NCI-H2107 (cell line): ENCODE results near the gene CACNA1I.

Source experiments
- DNase-seq: peaks from one replicate; lab custom pipeline; 2025; lab: John Stamatoyannopoulos, UW

The CACNA1I gene

GRCh38 chr22:39649500-39650089 is 79.0 kb downstream of the CACNA1I start:
- no peak for DNase-seq

GRCh38 chr22:39651053-39651996 is 80.8 kb downstream of the CACNA1I start:
- no peak for DNase-seq

- DNase-seq: no peak
These were observed 82.6 kb downstream of the CACNA1I start for GRCh38 chr22:39652990-39653786.

GRCh38 chr22:39653787-39654077 is 83.2 kb downstream of the CACNA1I start:
- no peak for DNase-seq

GRCh38 chr22:39654131-39654926 is 83.8 kb downstream of the CACNA1I start:
- DNase-seq: no peak

- no peak for DNase-seq
These were observed 84.5 kb downstream of the CACNA1I start for GRCh38 chr22:39655004-39655579.

GRCh38 chr22:39655831-39656230 is 85.3 kb downstream of the CACNA1I start:
- DNase-seq: no peak

- DNase-seq: no peak
These were observed 86.2 kb downstream of the CACNA1I start for GRCh38 chr22:39656495-39657490.

- no peak for DNase-seq
These were observed 87.8 kb downstream of the CACNA1I start for GRCh38 chr22:39658367-39658766.

- no peak for DNase-seq
These were observed 88.4 kb downstream of the CACNA1I start for GRCh38 chr22:39658806-39659463.

GRCh38 chr22:39661501-39661841 is 90.9 kb downstream of the CACNA1I start:
- no peak for DNase-seq

- DNase-seq: no peak
These were observed 91.5 kb downstream of the CACNA1I start for GRCh38 chr22:39661842-39662685.

- no peak for DNase-seq
These were observed 92.1 kb downstream of the CACNA1I start for GRCh38 chr22:39662686-39663052.

- DNase-seq: no peak
These were observed 93.2 kb downstream of the CACNA1I start for GRCh38 chr22:39663751-39664150.

- no peak for DNase-seq
These were observed 94.1 kb downstream of the CACNA1I start for GRCh38 chr22:39664485-39665200.

- DNase-seq: no peak
These were observed 94.7 kb downstream of the CACNA1I start for GRCh38 chr22:39665229-39665628.

- DNase-seq: no peak
These were observed 95.3 kb downstream of the CACNA1I start for GRCh38 chr22:39665661-39666431.

GRCh38 chr22:39666495-39666894 is 95.9 kb downstream of the CACNA1I start:
- DNase-seq: no peak
